Muscle layer of duodenum (tissue), 2 donors: Measurements from ENCODE around the gene RIMBP2.
"Not testable (repeated sequence)": the region's sequence is repeated elsewhere in the genome, so short reads cannot be mapped to it uniquely, and the experiment has no call there.

Experiments
- H3K27ac ChIP-seq: one replicate; pipeline ENCODE4 v1.7.0; 2013; ENCODE audit warnings: mild to moderate bottlenecking, low read length
- H3K27me3 ChIP-seq: one replicate; pipeline ENCODE4 v1.7.0; 2013; ENCODE audit warnings: low read depth, mild to moderate bottlenecking, control low read depth, low read length
- H3K36me3 ChIP-seq, 2 donors: one replicate each; pipeline ENCODE4 v1.7.0; 2013; ENCODE audit warnings: low read length in 2 of 2, control low read depth in 1 of 2, mild to moderate bottlenecking in 1 of 2; ENCODE audit not compliant: insufficient read depth in 2 of 2, control insufficient read depth in 1 of 2
- H3K4me1 ChIP-seq, 2 donors: one replicate each; pipeline ENCODE4 v1.7.0; 2013; ENCODE audit warnings: low read length in 2 of 2, mild to moderate bottlenecking in 2 of 2, control low read depth in 1 of 2, moderate library complexity in 1 of 2; ENCODE audit not compliant: insufficient read depth in 2 of 2, control insufficient read depth in 1 of 2
- H3K4me3 ChIP-seq, 2 donors: one replicate each; pipeline ENCODE4 v1.7.0; 2013; ENCODE audit warnings: low read length in 2 of 2, low read depth in 1 of 2, mild to moderate bottlenecking in 1 of 2
- H3K9me3 ChIP-seq, 2 donors: one replicate each; pipeline ENCODE4 v1.7.0; 2013; ENCODE audit warnings: low read length in 2 of 2, control low read depth in 1 of 2, mild to moderate bottlenecking in 1 of 2; ENCODE audit not compliant: control insufficient read depth in 1 of 2
- donor health status: healthy.

The RIMBP2 gene

GRCh38 chr12:130584475-130584874 is 131.6 kb downstream of the RIMBP2 start:
- H3K27me3 ChIP-seq, H3K27ac ChIP-seq, H3K4me3 ChIP-seq, H3K36me3 ChIP-seq, H3K9me3 ChIP-seq, H3K4me1 ChIP-seq: not testable (repeated sequence)

GRCh38 chr12:130583800-130584199 is 132.3 kb downstream of the RIMBP2 start:
- Histone ChIP-seq H3K36me3 (no peaks in the 10 kb centered on the region), H3K4me3 (no peak overlapping the region), H3K4me1 (no peaks in the 10 kb centered on the region), H3K27me3 (no peaks in the 10 kb centered on the region), H3K9me3 (peaks cover 0 to 4% of the 10 kb centered on the region in 2 donors), H3K27ac (no peak overlapping the region)

GRCh38 chr12:130583317-130583716 is 132.8 kb downstream of the RIMBP2 start:
- H3K4me3 ChIP-seq, result no peak overlapping the region
- no peaks in the 10 kb centered on the region for H3K27me3 ChIP-seq
- H3K36me3 ChIP-seq, result no peaks in the 10 kb centered on the region
- H3K4me1 ChIP-seq, result no peaks in the 10 kb centered on the region
- no peak overlapping the region for H3K27ac ChIP-seq
- H3K9me3 ChIP-seq, result peaks cover 0 to 4% of the 10 kb centered on the region in 2 donors

GRCh38 chr12:130582286-130582685 is 133.8 kb downstream of the RIMBP2 start:
- Histone ChIP-seq H3K27ac (no peak overlapping the region), H3K9me3 (no peaks in the 10 kb centered on the region), H3K4me1 (no peaks in the 10 kb centered on the region), H3K36me3 (no peaks in the 10 kb centered on the region), H3K27me3 (no peaks in the 10 kb centered on the region), H3K4me3 (no peak overlapping the region)

- no peaks in the 10 kb centered on the region for H3K4me1 ChIP-seq
Observed at GRCh38 chr12:130581782-130582181, 134.3 kb downstream of the RIMBP2 start.

GRCh38 chr12:130579231-130579630 is 136.9 kb downstream of the RIMBP2 start:
- no peak overlapping the region for H3K27ac ChIP-seq
- H3K36me3 ChIP-seq, result no peaks in the 10 kb centered on the region
- H3K9me3 ChIP-seq, result no peaks in the 10 kb centered on the region
- H3K27me3 ChIP-seq, result no peaks in the 10 kb centered on the region
- H3K4me1 ChIP-seq, result no peaks in the 10 kb centered on the region
- H3K4me3 ChIP-seq, result no peak overlapping the region

More at GRCh38 chr12:130581782-130582181, 134.3 kb downstream of the RIMBP2 start:
- Histone ChIP-seq H3K27ac (no peak overlapping the region), H3K36me3 (no peaks in the 10 kb centered on the region), H3K4me3 (no peak overlapping the region), H3K9me3 (no peaks in the 10 kb centered on the region), H3K27me3 (no peaks in the 10 kb centered on the region)

GRCh38 chr12:130577351-130577750 is 138.7 kb downstream of the RIMBP2 start:
- Histone ChIP-seq H3K4me3 (no peak overlapping the region), H3K4me1 (no peaks in the 10 kb centered on the region), H3K27ac (no peak overlapping the region), H3K27me3 (no peaks in the 10 kb centered on the region), H3K36me3 (no peaks in the 10 kb centered on the region), H3K9me3 (no peaks in the 10 kb centered on the region)

- Histone ChIP-seq H3K9me3 (no peaks in the 10 kb centered on the region), H3K27me3 (no peaks in the 10 kb centered on the region), H3K36me3 (no peaks in the 10 kb centered on the region), H3K4me3 (no peak overlapping the region), H3K27ac (no peak overlapping the region), H3K4me1 (no peaks in the 10 kb centered on the region)
Observed at GRCh38 chr12:130576371-130576816, 139.7 kb downstream of the RIMBP2 start.

GRCh38 chr12:130574402-130574801 is 141.7 kb downstream of the RIMBP2 start:
- Histone ChIP-seq H3K4me3 (no peak overlapping the region), H3K36me3 (no peaks in the 10 kb centered on the region), H3K4me1 (no peaks in the 10 kb centered on the region), H3K27me3 (no peaks in the 10 kb centered on the region), H3K27ac (no peak overlapping the region), H3K9me3 (no peaks in the 10 kb centered on the region)

- Histone ChIP-seq H3K4me1 (no peaks in the 10 kb centered on the region), H3K27me3 (no peaks in the 10 kb centered on the region), H3K4me3 (no peak overlapping the region), H3K36me3 (no peaks in the 10 kb centered on the region), H3K9me3 (no peaks in the 10 kb centered on the region), H3K27ac (no peak overlapping the region)
Observed at GRCh38 chr12:130573766-130574165, 142.3 kb downstream of the RIMBP2 start.

GRCh38 chr12:130573235-130573634 is 142.9 kb downstream of the RIMBP2 start:
- H3K27ac ChIP-seq, result no peak overlapping the region
- H3K4me1 ChIP-seq, result no peaks in the 10 kb centered on the region
- no peak overlapping the region for H3K4me3 ChIP-seq
- H3K27me3 ChIP-seq, result no peaks in the 10 kb centered on the region
- H3K36me3 ChIP-seq, result no peaks in the 10 kb centered on the region
- no peaks in the 10 kb centered on the region for H3K9me3 ChIP-seq

GRCh38 chr12:130572553-130572952 is 143.5 kb downstream of the RIMBP2 start:
- no peaks in the 10 kb centered on the region for H3K36me3 ChIP-seq
- H3K9me3 ChIP-seq, result no peaks in the 10 kb centered on the region
- H3K27ac ChIP-seq, result no peak overlapping the region
- H3K4me1 ChIP-seq, result no peaks in the 10 kb centered on the region
- no peaks in the 10 kb centered on the region for H3K27me3 ChIP-seq
- no peak overlapping the region for H3K4me3 ChIP-seq
